ENCODE measurements around the gene GVQW3. TPM values are rescaled to one million over a fixed set of nuclear protein-coding genes. Genes with fewer than 3 reads are reported as not detected.

Gene GVQW3
- total RNA-seq (1 to 10 TPM; 1.8 TPM), total RNA-seq (1.3 to 33.5 (median 8.9) reads per million in 172 experiments)
- 5.1 TPM for polyA plus RNA-seq (2013, experiment 1 of 2)
- polyA plus RNA-seq (2013, experiment 2 of 2): 5.0 TPM

GRCh38 chr11:76380977-76381719 lies at the start of gene GVQW3, which contains the start of gene THAP12:
Gene GVQW3, plus strand, starts transcription at chr11:76381323. Its CDS starts 506 bp downstream, at chr11:76381829.
Gene THAP12, minus strand, starts transcription at chr11:76381132. Its CDS starts 296 bp downstream, at chr11:76380836.
- peaks cover 76% of the 10 kb centered on the region for H3K4me1 Mint-ChIP-seq (ENCODE audit: low read depth)
- ChIA-PET POLR2A (interaction anchor here (1.8 kb wide), 1 partner anchor 63 kb away, joined by 7 read pairs; the partner anchor contains the start of gene EMSY), CTCF (interaction anchor here (0.9 to 1.3 kb wide), 2 partner anchors 15 to 174 kb away, joined by 3 to 4 read pairs; no protein-coding TSS in a partner anchor)
- TF ChIP-seq CTCF (IDR thresholded peaks at IDR 0.05): no peak
- H3K36me3 ChIP-seq (ENCODE audit: insufficient read depth, low read length): no peaks in the 10 kb centered on the region
- ATAC-seq (ENCODE audit: poor library complexity) (peak; percentile 89), DNase-seq (peak; percentile 93 to 99 (median 97))
- H3K27ac ChIP-seq (ENCODE audit: low read depth in 1 of 2, low read length in 2 of 2): peak within 1 kb of the TSS; percentile 11 to 24
- H3K27me3 ChIP-seq (ENCODE audit: control insufficient read depth in 1 of 2, insufficient read depth in 2 of 2, low read length in 2 of 2): no peaks in the 10 kb centered on the region
- peaks cover 45% of the 10 kb centered on the region for H3K4me1 ChIP-seq (ENCODE audit: insufficient read depth, low read length)
- no peaks in the 10 kb centered on the region for H3K9me3 ChIP-seq (ENCODE audit: control insufficient read depth in 1 of 2, insufficient read depth in 1 of 2, low read length in 2 of 2)
- H3K4me3 Mint-ChIP-seq: peak within 1 kb of the TSS; percentile 97
- H3K27me3 Mint-ChIP-seq: no peaks in the 10 kb centered on the region
- intact Hi-C loops (cut with DNase I, micrococcal nuclease): loop anchor here (1.0 to 10.0 kb wide), 7 partner anchors 63 to 1984 kb away; partner anchors contain the start of genes INTS4 (in 1 of the 2), PGM2L1 (in 1 of the 2) and WNT11 (in 1 of the 2)
- H3K27ac Mint-ChIP-seq: peak within 1 kb of the TSS; percentile 87
- H3K36me3 Mint-ChIP-seq (ENCODE audit: low read depth): peaks cover 21% of the 10 kb centered on the region
- H3K4me3 ChIP-seq (ENCODE audit: low read length): peak within 1 kb of the TSS; percentile 78
- no peaks in the 10 kb centered on the region for H3K9me3 Mint-ChIP-seq

- no peak overlapping the region for H3K27ac ChIP-seq (ENCODE audit: low read depth in 1 of 2, low read length in 2 of 2)
- intact Hi-C loops (cut with DNase I, micrococcal nuclease): no loop called here
- no peaks in the 10 kb centered on the region for H3K27me3 ChIP-seq (ENCODE audit: control insufficient read depth in 1 of 2, insufficient read depth in 2 of 2, low read length in 2 of 2)
- peaks cover 13 to 14% of the 10 kb centered on the region in 2 experiments for H3K9me3 ChIP-seq (ENCODE audit: control insufficient read depth in 1 of 2, insufficient read depth in 1 of 2, low read length in 2 of 2)
- TF ChIP-seq CTCF (IDR thresholded peaks at IDR 0.05): no peak
- no peak overlapping the region for H3K4me3 ChIP-seq (ENCODE audit: low read length)
- DNase-seq (no peak), ATAC-seq (ENCODE audit: poor library complexity) (no peak)
- no peaks in the 10 kb centered on the region for H3K36me3 ChIP-seq (ENCODE audit: insufficient read depth, low read length)
- H3K4me1 Mint-ChIP-seq (ENCODE audit: low read depth): peaks cover 22% of the 10 kb centered on the region
- no peak overlapping the region for H3K4me3 Mint-ChIP-seq
- ChIA-PET CTCF (no interaction called here), POLR2A (no interaction called here)
- H3K27ac Mint-ChIP-seq: no peak overlapping the region
- no peaks in the 10 kb centered on the region for H3K36me3 Mint-ChIP-seq (ENCODE audit: low read depth)
- no peaks in the 10 kb centered on the region for H3K27me3 Mint-ChIP-seq
- H3K9me3 Mint-ChIP-seq: no peaks in the 10 kb centered on the region
- peaks cover 25% of the 10 kb centered on the region for H3K4me1 ChIP-seq (ENCODE audit: insufficient read depth, low read length)
Observed at GRCh38 chr11:76334826-76335389, 46.2 kb upstream of the GVQW3 start.

- no peaks in the 10 kb centered on the region for H3K27me3 Mint-ChIP-seq
Observed at GRCh38 chr11:76335842-76336241, 45.3 kb upstream of the GVQW3 start.

More at GRCh38 chr11:76335842-76336241, 45.3 kb upstream of the GVQW3 start:
- no peaks in the 10 kb centered on the region for H3K9me3 Mint-ChIP-seq
- peaks cover 25% of the 10 kb centered on the region for H3K4me1 ChIP-seq (ENCODE audit: insufficient read depth, low read length)
- ChIA-PET CTCF (no interaction called here), POLR2A (no interaction called here)
- no peaks in the 10 kb centered on the region for H3K27me3 ChIP-seq (ENCODE audit: control insufficient read depth in 1 of 2, insufficient read depth in 2 of 2, low read length in 2 of 2)
- peaks cover 13 to 14% of the 10 kb centered on the region in 2 experiments for H3K9me3 ChIP-seq (ENCODE audit: control insufficient read depth in 1 of 2, insufficient read depth in 1 of 2, low read length in 2 of 2)
- H3K36me3 ChIP-seq (ENCODE audit: insufficient read depth, low read length): no peaks in the 10 kb centered on the region
- peaks cover 22% of the 10 kb centered on the region for H3K4me1 Mint-ChIP-seq (ENCODE audit: low read depth)
- no peaks in the 10 kb centered on the region for H3K36me3 Mint-ChIP-seq (ENCODE audit: low read depth)
- peak in 3 of 14 experiments; percentile 27 to 68 (median 57) for DNase-seq
- intact Hi-C loops (cut with DNase I, micrococcal nuclease): no loop called here
- H3K4me3 Mint-ChIP-seq: no peak overlapping the region
- no peak overlapping the region for H3K27ac Mint-ChIP-seq
- TF ChIP-seq CTCF (IDR thresholded peaks at IDR 0.05): no peak
- H3K27ac ChIP-seq (ENCODE audit: low read depth in 1 of 2, low read length in 2 of 2): no peak overlapping the region
- ATAC-seq (ENCODE audit: poor library complexity): no peak
- H3K4me3 ChIP-seq (ENCODE audit: low read length): no peak overlapping the region

Measured in CD4-positive, alpha-beta T cell (primary cell).